HG02678 (cell line): ENCODE data around the gene ZNHIT6.
"Not testable (repeated sequence)": the region's sequence is repeated elsewhere in the genome, so short reads cannot be mapped to it uniquely, and the experiment has no call there.

Experiments used
- ATAC-seq: cut with Tn5 transposase; IDR thresholded peaks from one replicate; pipeline ENCODE4 v1.9.1; 2021; ENCODE audit warnings: mild to moderate bottlenecking, moderate library complexity; ENCODE audit not compliant: unreplicated experiment

The ZNHIT6 gene

DNA sequence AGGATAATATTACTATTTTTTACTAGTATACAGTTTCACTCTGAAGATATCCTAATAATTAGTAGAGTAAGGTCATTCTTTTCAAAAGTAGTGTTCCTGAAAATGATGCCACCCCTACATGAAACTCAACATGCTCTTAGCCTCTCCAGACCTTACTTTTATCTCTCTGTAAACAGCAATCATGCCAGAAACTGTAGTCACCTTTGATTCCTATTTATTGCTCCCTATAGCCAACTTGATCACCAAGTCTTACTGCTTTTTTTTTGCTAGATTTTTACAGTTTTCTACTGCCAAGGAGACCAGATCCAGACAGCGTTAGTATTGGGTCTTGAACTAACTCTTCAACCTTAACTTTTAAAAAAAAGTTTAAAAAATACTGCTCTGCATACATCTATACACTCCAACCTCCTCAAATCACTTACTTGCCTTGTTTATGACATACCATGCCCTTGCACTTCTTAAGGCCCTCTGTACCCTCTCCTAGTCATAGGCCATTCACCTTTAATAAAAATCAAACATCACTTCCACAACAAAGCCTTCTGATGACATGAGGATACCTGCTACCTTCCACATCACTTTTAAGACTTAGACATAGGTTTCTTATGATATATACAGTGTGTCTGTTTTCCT lies 36.1 kb downstream of the ZNHIT6 start:
- no peak for ATAC-seq

DNA sequence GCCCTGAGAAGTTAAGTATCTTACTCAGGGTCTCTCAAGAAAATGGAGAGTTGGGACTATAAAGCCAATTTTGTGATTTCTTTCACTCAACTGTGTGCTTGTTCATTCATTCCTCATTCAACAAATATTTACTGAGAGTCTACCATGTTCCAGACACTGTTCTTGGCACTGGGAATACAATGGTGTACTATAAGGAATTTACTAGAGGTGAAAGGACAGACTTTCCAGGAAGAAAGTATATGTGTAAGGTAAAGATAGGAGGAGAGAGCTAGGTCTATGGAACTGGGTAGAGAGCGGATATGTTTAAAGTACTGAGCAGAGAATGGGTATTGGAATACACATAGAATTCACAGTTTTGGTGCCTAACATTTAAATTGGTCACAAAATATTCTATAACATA lies 42.3 kb downstream of the ZNHIT6 start:
- no peak for ATAC-seq

DNA sequence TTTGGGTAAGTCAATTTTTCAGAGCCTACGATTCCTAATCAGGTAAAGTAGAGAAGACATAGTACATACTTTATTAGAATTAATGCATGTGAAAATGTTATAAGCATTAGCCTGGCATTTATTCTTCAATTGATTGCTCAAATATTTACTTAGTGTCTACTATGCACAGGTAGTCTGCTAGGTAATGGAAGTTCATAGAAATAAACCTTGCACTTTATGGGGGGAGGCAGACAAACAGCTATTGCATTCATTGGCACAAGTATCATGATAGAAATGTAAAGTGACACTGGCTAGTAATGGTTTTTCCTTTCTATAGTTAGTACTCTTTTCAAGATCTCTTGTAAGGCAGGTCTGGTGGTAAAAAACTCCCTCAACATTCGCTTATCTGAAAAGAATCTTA lies 44.9 kb downstream of the ZNHIT6 start:
- no peak for ATAC-seq

DNA sequence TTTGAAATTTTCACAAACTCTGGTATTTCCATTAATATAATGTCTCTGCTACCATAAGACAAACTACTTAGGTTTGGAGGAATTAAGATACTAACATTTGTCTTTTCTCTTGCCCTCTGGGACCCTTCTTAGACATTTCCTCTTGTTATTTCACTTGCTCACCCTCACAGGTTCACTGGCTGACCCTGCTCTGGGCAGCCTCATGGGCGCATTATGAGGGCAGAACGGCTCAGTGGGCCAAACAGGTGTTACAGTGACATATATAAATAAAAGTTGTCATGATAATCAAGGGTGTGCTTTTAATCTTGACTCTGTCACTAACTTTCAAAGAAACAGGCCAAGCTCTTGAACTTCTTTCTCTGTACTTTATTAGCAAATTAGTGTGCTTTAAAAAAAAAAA lies 46.5 kb downstream of the ZNHIT6 start:
- ATAC-seq = no peak

DNA sequence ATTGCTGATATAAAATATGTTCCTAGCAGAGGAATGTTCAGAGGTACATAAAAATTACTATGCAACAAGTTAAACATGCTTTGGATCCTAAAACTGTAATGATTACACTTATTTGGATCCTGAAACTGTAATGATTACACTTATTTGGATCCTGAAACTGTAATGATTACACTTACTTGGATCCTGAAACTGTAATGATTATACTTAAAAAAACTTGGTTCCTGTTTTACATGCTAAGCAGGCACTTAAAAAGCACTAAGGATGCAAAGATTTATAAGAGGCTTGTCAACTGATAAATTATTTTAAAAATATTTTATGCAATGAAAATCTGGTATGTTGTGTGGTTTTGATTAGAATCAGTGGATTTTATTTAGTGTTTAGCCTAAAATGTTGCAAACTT lies 47.7 kb downstream of the ZNHIT6 start:
- no peak for ATAC-seq

DNA sequence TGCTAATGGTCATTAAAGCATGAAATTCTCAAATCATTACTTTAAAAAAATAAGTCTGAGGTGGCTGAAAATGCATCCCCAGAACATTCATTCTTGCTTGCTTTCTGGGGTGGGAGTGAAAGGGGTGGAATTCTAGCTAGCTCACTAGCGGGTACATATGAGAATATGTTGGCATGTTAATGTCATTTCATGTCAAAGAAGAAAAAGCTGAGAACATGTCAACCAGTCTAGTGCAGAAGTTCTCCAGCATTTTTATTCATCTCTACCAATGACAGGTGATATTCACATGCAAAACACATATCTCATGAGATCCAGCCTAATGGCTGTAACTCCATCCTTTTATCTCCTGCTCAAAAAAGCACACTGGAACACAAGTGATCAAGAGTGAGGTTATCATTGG lies 49.1 kb downstream of the ZNHIT6 start:
- ATAC-seq = no peak

DNA sequence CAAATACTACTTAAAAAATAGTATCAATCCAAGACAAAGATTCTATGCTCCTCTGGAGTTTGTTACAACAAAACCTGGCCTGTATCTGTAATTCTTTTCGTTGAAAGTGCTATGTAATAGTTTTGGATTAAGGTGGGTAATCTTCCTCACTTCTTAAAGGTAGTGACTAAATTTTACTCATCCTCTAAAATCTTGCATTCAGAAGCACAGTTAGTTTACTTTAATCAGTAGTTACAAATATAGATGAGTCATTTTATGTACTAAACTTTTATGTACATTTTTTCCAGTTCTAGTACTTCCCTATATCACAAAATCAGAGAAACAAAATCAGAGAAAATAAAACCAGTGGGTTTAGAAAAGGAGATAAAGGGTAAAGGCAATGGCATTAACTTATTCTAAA lies 51.3 kb downstream of the ZNHIT6 start:
- ATAC-seq = no peak

DNA sequence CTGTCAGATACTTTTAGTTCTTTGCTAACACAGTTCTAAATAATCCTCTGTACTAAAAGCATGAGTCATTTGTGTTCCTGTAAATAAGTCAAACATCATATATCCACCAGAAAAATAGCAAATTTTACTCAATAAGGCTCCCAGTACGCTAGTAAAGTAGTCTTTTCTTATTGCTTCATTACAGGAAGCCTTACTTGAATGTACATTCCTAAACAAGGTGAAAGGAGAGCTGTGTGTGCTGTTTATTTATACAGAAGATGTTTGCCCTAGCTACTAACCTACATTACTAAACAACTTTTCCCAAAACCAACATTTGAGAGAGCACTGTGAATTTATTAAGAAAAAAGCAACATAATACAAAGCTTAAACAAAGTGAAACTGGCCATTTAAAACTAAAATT lies 52.0 kb downstream of the ZNHIT6 start:
- ATAC-seq = no peak

DNA sequence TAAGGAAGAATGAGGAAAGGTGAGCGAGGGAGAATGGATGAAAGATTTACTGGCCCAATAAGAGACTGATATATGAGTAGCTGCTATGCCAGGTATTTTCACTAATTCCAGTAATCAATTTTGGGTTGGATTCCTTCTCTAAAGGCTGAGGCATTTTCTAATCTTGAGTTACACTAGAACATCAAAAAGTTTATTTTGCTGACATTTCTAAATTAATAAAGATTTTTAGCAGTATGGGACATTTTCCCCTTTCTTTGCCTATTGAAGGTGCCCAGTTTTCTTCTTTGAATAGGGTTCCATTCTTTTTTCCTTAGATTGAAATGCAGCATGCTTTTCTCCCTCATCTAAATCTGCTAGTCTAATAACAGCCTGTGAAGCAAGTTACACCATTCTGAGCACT lies 52.9 kb downstream of the ZNHIT6 start:
- no peak for ATAC-seq

DNA sequence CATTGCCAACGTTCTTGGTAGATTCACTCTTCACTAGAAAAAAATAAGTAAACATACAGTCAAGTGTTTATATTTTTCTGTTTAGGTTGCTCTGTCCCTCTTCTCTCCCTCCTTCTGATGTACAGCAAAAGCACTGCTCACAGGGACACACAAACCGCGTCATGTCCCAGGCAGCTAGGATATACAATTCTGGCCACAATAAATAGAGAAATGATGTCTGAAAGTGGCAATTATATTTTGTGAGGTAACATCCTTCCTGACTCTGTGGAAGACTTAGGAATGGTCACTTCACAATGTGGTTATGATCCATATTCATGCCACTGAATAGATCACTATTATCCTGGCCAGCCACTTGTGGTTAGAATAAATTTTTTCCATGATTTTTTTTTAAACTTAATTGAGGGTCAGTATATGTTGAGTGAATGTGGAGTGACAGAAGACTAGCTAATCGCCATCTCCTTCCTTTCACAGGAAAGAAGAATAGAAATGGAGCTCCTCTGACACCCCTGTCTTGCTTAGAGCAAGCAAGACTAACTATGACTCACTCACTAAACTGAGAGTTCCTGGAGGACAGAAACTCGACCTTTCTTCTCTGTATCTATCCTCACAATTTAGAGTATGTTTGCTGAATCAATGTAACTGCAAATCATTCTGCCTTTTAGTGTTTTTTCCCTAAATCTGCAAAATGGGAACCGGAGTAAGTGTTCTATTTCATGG lies 54.0 kb downstream of the ZNHIT6 start:
- ATAC-seq = no peak

DNA sequence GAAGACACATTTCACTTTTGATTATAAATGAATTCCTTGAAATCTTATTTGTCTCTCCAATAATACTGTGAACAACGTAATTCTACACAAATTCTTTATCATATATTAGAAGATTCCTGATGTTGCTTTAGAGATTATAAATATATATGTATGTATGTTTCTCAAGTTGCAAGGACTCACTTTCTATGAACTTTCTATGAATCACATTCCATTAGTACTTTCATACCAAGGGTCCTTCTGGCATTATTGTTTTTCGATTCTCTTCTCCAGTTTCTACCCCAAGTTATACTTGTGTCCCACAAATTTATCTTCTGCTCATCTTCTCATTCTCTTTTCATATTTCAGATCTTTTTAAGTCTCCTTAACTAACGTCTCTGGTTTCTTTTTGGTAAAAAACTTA lies 55.9 kb downstream of the ZNHIT6 start:
- ATAC-seq = no peak

DNA sequence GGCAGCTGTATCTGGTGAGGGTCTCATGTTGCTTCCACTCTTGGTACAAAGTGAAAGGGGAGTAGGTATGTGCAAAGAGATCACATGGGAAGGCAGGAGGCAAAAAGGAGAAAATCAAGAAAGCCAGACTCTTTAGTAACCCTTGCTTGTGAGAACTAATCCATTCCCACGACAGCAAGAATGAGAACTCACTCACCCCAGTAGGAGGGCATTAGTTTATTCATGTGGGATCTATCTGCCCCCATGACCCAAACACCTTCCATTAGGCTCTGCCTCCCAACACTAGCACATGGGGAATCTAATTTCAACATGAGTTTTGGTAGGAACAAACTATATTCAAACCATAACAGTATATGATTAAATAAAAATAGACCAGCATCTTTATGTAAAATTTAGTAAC lies 57.6 kb downstream of the ZNHIT6 start:
- ATAC-seq = no peak

DNA sequence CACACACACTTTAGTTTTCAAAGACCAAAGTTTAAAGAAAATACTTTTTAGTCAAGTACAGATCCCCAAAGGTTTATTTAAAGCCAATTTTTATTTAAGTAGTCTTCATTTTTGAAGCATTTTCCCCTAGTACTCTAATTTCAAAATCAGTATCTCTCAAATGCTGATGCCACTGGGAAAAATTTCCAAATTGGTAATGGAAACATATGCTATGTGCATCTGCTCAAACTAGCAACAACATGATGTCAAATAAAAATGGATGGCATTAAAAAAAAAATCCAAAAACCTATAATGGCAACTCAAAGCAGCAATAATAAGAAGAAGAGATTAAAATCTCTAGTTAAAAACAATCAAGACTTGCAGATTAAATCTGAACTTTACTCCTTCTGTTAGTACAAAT lies 58.6 kb downstream of the ZNHIT6 start:
- no peak for ATAC-seq

DNA sequence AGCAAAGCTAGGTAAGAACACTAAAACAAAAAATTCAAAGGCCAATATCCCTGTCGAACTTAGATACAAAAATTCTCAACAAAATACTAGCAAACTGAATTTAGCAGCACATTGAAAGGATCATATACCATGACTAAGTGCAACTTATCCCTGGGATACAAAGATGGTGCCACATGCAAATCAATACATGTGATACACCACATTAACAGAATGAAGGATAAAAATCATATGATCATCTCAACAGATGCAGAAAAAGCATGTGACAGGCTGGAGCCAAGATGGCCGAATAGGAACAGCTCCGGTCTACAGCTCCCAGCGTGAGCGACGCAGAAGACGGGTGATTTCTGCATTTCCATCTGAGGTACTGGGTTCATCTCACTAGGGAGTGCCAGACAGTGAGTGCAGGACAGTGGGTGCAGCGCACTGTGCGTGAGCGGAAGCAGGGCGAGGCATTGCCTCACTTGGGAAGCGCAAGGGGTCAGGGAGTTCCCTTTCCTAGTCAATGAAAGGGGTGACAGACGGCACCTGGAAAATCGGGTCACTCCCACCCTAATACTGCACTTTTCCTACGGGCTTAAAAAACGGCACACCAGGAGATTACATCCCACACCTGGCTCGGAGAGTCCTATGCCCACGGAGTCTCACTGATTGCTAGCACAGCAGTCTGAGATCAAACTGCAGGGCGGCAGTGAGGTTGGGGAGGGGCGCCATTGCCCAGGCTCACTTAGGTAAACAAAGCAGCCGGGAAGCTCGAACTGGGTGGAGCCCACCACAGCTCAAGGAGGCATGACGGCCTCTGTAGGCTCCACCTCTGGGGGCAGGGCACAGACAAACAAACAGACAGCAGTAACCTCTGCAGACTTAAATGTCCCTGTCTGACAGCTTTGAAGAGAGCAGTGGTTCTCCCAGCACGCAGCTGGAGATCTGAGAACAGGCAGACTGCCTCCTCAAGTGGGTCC lies 66.4 kb downstream of the ZNHIT6 start:
- ATAC-seq = not testable (repeated sequence)

DNA sequence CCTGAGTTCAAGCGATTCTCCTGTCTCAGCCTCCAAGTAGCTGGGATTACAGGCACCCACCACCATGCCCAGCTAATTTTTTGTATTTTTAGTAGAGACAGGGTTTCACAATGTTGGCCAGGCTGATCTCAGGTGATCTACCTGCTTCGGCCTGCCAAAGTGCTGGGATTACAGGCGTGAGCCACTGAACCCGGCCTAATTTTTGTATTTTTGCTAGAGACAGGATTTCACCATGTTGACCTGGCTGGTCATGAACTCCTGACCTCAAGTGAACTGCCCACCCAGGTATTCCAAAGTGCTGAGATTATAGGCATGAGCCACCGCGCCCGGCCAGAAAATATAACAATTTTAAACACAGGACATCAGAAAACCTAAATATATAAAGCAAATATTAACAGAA lies 68.3 kb downstream of the ZNHIT6 start:
- not testable (repeated sequence) for ATAC-seq

DNA sequence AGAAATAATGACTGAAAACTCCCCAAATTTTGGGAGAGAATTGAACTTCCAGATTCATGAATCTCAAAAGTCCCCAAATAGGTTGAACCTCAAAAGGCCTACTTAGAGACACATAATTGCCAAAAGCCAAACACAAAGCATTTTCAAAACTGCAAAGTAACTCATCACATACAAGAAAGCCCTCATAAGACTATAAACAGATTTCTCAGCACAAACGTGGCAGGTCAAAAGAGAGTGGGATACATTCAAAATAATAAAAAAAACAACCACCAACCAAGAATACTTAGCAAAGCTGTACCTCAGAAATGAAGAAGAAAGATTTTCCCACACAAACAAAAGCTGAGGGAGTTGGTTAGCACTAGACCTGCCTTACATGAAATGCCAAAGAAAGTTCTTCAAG lies 69.8 kb downstream of the ZNHIT6 start:
- ATAC-seq = no peak

DNA sequence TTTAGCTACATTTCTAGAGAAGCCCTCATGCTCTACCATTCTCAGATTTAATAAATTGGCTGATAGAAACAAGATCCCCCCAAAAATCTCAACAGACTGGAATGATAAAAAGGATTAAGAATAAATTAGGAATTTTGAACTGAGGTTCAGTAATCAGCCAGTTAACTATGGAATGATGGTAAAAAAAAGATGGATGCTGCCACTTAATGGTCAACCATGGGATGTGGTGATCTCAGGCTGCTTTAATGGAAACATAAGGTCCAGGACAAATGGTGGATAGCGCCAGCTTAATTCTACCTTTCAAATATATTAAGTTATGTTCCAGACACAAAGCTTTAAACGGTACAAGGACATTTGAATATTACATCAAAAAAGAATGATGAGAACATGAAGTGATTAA lies 77.7 kb downstream of the ZNHIT6 start:
- no peak for ATAC-seq

DNA sequence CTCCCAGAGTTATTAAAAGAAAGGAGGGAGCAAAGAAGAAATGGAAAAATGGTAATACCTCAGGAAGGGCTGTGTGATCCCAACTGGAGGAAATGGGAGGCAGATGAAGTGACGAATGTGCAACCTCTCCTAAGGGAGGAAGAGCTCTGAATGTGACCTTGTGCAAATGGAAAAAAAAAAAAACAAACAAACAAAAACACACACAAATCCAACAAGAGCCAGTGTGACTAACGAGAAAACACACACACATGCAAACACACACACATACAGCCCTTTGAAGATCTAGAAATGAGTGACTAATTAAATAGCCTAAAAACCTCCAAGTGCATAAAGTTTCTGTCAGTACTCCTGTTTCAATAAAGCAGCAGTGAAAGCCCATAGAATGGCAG lies 78.7 kb downstream of the ZNHIT6 start:
- ATAC-seq = no peak

DNA sequence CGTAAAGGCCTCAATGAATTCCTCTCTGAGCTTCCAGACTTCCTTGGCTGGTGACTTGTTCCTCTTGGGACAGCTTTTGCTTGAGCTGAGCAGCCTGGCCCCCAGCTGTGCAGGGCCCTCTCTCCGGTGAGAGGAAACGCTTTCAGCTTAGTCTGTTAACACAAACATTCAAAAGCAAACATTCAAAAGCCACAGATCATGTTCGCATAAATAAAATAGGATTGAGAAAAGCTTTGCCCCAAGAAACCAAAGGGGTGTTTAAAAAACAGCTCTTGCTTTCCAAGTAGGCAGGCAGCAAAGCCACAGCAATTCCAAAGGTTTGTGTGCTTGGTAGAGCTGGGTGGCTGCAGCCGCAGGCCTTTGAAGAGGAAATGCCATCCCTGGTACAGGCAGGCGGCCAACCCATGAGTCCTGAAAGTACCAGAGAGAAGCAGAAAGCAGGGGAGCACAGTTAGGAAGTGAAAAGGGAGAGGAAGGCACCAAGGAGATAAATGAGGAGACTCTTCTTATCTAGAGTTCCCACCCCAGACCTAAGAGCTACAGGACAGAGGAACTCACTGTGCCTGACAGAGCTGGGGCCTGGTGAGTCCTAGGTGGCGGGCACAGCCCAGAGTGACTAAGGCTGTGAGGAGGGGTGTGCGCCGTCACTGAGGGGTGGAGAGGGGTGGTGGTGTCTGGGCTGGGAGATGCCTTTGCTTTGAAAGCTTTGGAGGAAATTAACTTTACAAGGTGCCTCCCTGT lies 79.3 kb downstream of the ZNHIT6 start:
- ATAC-seq = no peak

DNA sequence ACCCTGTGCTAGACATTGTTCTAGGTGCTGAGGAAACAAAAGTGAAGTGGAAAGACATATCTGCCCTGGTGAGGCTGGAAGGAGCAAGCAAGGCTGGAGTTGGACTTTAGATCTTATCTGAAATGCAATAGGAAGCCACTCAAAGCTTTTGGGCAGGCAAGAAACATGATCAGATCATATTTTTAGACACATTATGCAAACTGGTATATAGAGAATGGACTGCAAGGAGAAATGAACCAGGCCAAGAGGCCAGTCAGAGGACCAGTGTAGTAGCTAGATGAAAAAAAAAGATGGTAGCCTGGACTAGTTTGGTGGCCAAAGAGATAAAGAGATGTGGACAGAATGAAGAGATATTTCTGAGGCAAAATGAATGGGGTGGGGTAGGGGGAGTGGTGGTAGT lies 81.4 kb downstream of the ZNHIT6 start:
- ATAC-seq = no peak

DNA sequence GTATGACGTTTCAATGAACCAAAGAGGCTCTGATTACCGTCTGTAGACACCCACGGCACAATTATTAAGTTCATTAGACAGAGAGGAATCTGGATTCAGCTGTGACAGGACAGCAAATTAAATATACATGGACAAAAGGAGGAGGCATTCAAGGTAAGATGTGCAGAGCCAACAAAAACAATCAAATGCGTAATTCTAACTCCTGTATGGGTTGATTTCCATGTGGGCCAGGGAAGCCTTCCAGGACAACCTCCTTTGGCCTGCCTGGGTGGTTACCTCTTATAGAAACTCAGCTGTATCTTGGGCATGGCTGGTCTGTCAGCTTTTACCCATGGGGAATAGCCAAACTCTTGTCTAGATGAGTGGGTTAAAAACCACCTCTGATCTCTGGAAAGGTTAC lies 83.9 kb downstream of the ZNHIT6 start:
- no peak for ATAC-seq
